Fibroblast of lung (primary cell): Measurements from ENCODE around the gene SUMF1. TPM values are rescaled to one million over a fixed set of nuclear protein-coding genes. Genes with fewer than 3 reads are reported as not detected.

ENCODE experiments used
- DNase-seq, 2 donors: peaks; one replicate each; pipeline versions ENCODE4 v3.0.0 to v3.0.0-alpha.2; 2010; ENCODE audit warnings: low read depth in 2 of 2
- H2AFZ ChIP-seq: 2 replicates; pipeline ENCODE4 v1.5.1; 2012; ENCODE audit warnings: low read length, control low read depth, inconsistent platforms
- H3K27ac ChIP-seq: 2 replicates; pipeline ENCODE4 v1.5.1; 2011; ENCODE audit warnings: low read length, control low read depth; ENCODE audit not compliant: insufficient read depth
- H3K27me3 ChIP-seq: 2 replicates; pipeline ENCODE4 v1.5.1; 2011; ENCODE audit warnings: mild to moderate bottlenecking, low read length; ENCODE audit not compliant: control insufficient read depth, insufficient read depth
- H3K36me3 ChIP-seq: 2 replicates; pipeline ENCODE4 v1.5.1; 2011; ENCODE audit warnings: low read length; ENCODE audit not compliant: control insufficient read depth, insufficient read depth
- H3K4me1 ChIP-seq: 2 replicates; pipeline ENCODE4 v1.5.1; 2011; ENCODE audit warnings: low read length; ENCODE audit not compliant: control insufficient read depth, insufficient read depth; ENCODE audit errors: extremely low read depth
- H3K4me2 ChIP-seq: 2 replicates; pipeline ENCODE4 v1.5.1; 2011; ENCODE audit warnings: low read length, control low read depth; ENCODE audit not compliant: insufficient read depth; ENCODE audit errors: extremely low read depth
- H3K4me3 ChIP-seq, 4 experiments: fragments of 200-600 bp in 1 of 4; sonication (generic) in 1 of 4; replicated peaks in 1 of 4; 2 replicates each; pipeline ENCODE4 v1.5.1; 2011 to 2016; ENCODE audit warnings: low read length in 4 of 4, low read depth in 3 of 4, mild to moderate bottlenecking in 3 of 4, control low read depth in 2 of 4, inconsistent platforms in 1 of 4, mixed read lengths in 1 of 4; ENCODE audit not compliant: insufficient read depth in 1 of 4; ENCODE audit errors: control extremely low read depth in 1 of 4
- H3K79me2 ChIP-seq: 2 replicates; pipeline ENCODE4 v1.5.1; 2012; ENCODE audit warnings: mild to moderate bottlenecking, low read length, inconsistent platforms; ENCODE audit not compliant: control insufficient read depth, insufficient read depth
- H3K9ac ChIP-seq: 2 replicates; pipeline ENCODE4 v1.5.1; 2011; ENCODE audit warnings: mild to moderate bottlenecking, low read length, control low read depth; ENCODE audit not compliant: insufficient read depth
- H3K9me3 ChIP-seq: 2 replicates; pipeline ENCODE4 v1.5.1; 2012; ENCODE audit warnings: low read depth, low read length; ENCODE audit not compliant: control insufficient read depth, insufficient read depth
- H4K20me1 ChIP-seq: 2 replicates; pipeline ENCODE4 v1.5.1; 2011; ENCODE audit warnings: low read length; ENCODE audit not compliant: control insufficient read depth, insufficient read depth; ENCODE audit errors: extremely low read depth
- CTCF ChIP-seq, 2 donors: IDR thresholded peaks in 1 of 2; conservative IDR thresholded peaks in 1 of 2; 1 replicate in 1 of 2; 2 replicates in 1 of 2; pipeline ENCODE4 v1.5.1; 2011 to 2012; ENCODE audit warnings: low read length in 2 of 2, control low read depth in 1 of 2, inconsistent platforms in 1 of 2, low read depth in 1 of 2, mild to moderate bottlenecking in 1 of 2
- EZH2 ChIP-seq: IDR thresholded peaks from 2 replicates; pipeline ENCODE4 v1.5.1; 2012; ENCODE audit warnings: low read length, control low read depth, mild to moderate bottlenecking; ENCODE audit errors: missing control alignments
- polyA minus RNA-seq: library from RNA; depleted of rRNA, polyadenylated mRNA; stranded (reverse); fragments of >200 nt; gene quantifications from 2 replicates; pipeline ENCODE4 v1.2.3, GENCODE V29; 2011; ENCODE audit warnings: low replicate concordance
- polyA plus RNA-seq, 2 donors: library from polyadenylated mRNA; depleted of rRNA in 1 of 2; stranded (reverse) in 1 of 2; unstranded in 1 of 2; fragments of >200 nt; gene quantifications; 2 replicates each; pipeline ENCODE4 v1.2.1, GENCODE V29; 2011 to 2012; ENCODE audit warnings: missing spikeins in 1 of 2
- total RNA-seq: library from RNA; depleted of rRNA; stranded (reverse); fragments of >200 nt; gene quantifications from 2 replicates; pipeline ENCODE4 v1.2.1, GENCODE V29; 2014

The SUMF1 gene
- total RNA-seq (50.0 and 54.2 TPM in 2 replicates), polyA plus RNA-seq (45.8 and 64.6 TPM in 2 replicates), polyA minus RNA-seq (14.8 and 22.1 TPM in 2 replicates)
- 27.8 and 39.2 TPM in 2 replicates for polyA plus RNA-seq (2012)

GRCh38 chr3:4466741-4467521, at the start of gene SUMF1:
Gene SUMF1, minus strand, starts transcription at chr3:4467269. Its CDS starts 24 bp downstream, at chr3:4467245.
- Histone ChIP-seq H3K4me2 (peak within 1 kb of the TSS; percentile 100), H3K9ac (peak within 1 kb of the TSS; percentile 94), H3K27me3 (no peaks in the 10 kb centered on the region), H3K4me3 (peak within 1 kb of the TSS; percentile 49 to 97 (median 82)), H2AFZ (peak within 1 kb of the TSS; percentile 98), H3K79me2 (peaks cover 2% of the 10 kb centered on the region), H3K36me3 (no peaks in the 10 kb centered on the region), H3K4me1 (no peaks in the 10 kb centered on the region), H3K9me3 (no peaks in the 10 kb centered on the region), H4K20me1 (no peaks in the 10 kb centered on the region), H3K27ac (peak within 1 kb of the TSS; percentile 72)
- DNase-seq: peak; percentile 74 to 78
- TF ChIP-seq EZH2 (no peak), CTCF (conservative IDR thresholded peaks at IDR 0.05 in 1 of 2, IDR thresholded peaks at IDR 0.05 in 1 of 2; ENCODE audit: low read depth in 1 of 2, low read length in 2 of 2) (no peak)

- H3K27me3 ChIP-seq: no peaks in the 10 kb centered on the region
- DNase-seq: no peak
- no peak overlapping the region for H3K4me2 ChIP-seq
- no peak overlapping the region for H3K9ac ChIP-seq
- H4K20me1 ChIP-seq: no peaks in the 10 kb centered on the region
- no peak overlapping the region for H3K4me3 ChIP-seq
- H2AFZ ChIP-seq: no peak overlapping the region
- H3K36me3 ChIP-seq: no peaks in the 10 kb centered on the region
- H3K9me3 ChIP-seq: no peaks in the 10 kb centered on the region
- H3K79me2 ChIP-seq: no peaks in the 10 kb centered on the region
- TF ChIP-seq EZH2 (no peak), CTCF (conservative IDR thresholded peaks at IDR 0.05 in 1 of 2, IDR thresholded peaks at IDR 0.05 in 1 of 2; ENCODE audit: low read depth in 1 of 2, low read length in 2 of 2) (no peak)
- no peaks in the 10 kb centered on the region for H3K4me1 ChIP-seq
- no peak overlapping the region for H3K27ac ChIP-seq
Observed at GRCh38 chr3:4515916-4516579, 49.0 kb upstream of the SUMF1 start.

GRCh38 chr3:4514916-4515315, 47.8 kb upstream of the SUMF1 start:
- H3K79me2 ChIP-seq: no peaks in the 10 kb centered on the region
- no peaks in the 10 kb centered on the region for H4K20me1 ChIP-seq
- no peaks in the 10 kb centered on the region for H3K4me1 ChIP-seq
- TF ChIP-seq CTCF (conservative IDR thresholded peaks at IDR 0.05 in 1 of 2, IDR thresholded peaks at IDR 0.05 in 1 of 2; ENCODE audit: low read depth in 1 of 2, low read length in 2 of 2) (no peak), EZH2 (no peak)
- no peak for DNase-seq
- H3K4me3 ChIP-seq: no peak overlapping the region
- H3K9me3 ChIP-seq: no peaks in the 10 kb centered on the region
- H2AFZ ChIP-seq: no peak overlapping the region
- no peaks in the 10 kb centered on the region for H3K27me3 ChIP-seq
- H3K27ac ChIP-seq: no peak overlapping the region
- H3K36me3 ChIP-seq: no peaks in the 10 kb centered on the region
- no peak overlapping the region for H3K4me2 ChIP-seq
- H3K9ac ChIP-seq: no peak overlapping the region
